GM21723 (cell line): Measurements from ENCODE around the gene ADAMTS14.

Experiments
- ATAC-seq: cut with Tn5 transposase; IDR thresholded peaks from one replicate; pipeline ENCODE4 v1.9.1; 2021; ENCODE audit warnings: mild to moderate bottlenecking, moderate library complexity; ENCODE audit not compliant: unreplicated experiment

ADAMTS14 gene

DNA sequence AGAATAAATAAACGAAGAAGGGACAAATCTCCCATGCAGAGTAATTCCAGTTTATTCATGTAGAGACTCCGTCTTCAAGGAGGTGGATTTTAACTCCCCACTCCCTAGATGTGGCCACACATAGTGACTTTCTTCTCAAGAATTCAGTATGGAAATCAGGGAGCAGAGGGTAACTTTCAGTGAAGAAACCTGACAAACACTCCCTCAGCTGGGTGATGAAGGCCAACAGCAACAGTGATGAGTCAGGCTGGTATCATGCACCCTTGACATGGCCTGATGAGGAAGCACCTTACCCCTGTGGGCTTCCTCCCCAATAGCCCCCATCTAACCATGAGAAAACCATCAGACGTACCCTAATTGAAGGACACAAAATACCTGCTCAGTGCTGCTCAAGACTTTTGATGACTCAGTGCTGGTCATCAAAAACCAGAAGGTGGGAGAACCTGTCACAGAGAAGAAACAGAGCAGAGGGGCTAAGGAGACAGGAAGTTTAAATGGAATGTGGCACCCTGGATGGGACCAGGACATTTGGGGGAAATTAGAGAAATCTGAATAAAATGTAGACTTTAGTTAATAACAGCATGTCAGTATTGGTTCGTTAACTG, 50.6 kb downstream of the ADAMTS14 start:
- ATAC-seq = no peak

DNA sequence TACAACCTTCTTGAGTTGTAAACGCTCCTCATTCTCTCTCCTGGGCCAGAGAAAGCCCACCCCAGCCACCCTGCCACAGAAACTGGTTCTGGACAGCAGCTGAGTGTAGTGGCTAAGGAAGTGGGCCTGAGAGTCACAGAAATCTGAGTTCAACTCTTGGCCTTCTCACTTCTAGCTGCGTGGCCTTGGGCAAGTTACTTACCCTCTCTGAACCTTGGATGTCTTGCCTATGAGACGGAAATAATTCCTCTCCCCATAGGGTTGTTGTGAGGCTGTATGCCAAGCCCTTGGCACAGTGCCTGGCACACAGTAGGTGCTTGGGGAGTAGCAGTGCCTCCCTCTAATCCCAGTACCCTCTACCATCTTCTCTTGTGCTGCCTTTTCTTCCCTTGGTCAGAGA, 51.5 kb downstream of the ADAMTS14 start:
- ATAC-seq = no peak

DNA sequence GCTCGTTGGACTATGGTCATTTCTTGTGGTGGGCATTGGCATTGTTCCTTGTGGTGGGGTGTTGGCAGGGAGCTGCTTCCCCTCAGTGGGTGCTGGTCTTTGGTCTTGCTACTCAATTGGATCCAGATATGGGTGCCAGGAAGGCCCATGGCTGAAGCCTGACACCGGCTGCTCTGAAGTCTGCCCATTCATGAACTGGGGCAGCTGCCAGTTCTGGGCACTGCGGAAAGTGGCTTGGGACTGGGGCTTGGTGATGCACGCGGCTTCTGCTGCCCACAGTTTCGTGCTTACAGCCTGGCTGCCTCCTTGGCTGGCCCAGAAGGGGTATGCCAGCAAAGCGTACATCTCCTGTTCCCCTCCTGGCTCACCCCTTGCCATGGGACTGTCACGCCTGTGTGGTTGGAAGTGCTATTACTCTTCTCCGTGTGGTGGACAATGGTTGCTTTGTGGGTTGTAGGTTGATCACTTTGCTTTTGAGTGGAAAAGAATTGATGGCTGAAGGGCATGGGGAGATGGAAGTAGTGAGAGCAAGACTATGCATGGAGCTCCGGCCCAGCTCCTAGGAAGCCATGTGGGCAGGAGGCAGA, 54.7 kb downstream of the ADAMTS14 start:
- no peak for ATAC-seq

DNA sequence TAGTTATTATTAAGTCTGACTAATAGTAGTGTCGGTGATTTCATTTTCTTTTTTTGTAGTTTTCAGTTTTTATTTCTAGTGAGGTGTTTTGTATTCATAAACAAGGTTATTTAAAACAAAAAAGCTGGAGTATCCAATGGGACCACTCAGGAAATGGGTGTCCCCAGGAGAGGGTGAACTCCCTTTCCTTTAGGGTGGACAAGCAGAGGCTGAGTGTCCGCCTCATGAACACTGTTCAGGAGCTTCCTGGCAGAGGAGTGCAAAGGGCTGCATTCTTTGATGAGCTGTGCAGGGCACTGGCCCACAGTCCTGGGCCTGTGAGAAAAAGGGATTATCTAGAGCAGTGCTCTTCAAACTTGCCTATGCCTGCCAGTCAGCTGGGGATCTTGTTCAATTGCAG, 56.0 kb downstream of the ADAMTS14 start:
- no peak for ATAC-seq

DNA sequence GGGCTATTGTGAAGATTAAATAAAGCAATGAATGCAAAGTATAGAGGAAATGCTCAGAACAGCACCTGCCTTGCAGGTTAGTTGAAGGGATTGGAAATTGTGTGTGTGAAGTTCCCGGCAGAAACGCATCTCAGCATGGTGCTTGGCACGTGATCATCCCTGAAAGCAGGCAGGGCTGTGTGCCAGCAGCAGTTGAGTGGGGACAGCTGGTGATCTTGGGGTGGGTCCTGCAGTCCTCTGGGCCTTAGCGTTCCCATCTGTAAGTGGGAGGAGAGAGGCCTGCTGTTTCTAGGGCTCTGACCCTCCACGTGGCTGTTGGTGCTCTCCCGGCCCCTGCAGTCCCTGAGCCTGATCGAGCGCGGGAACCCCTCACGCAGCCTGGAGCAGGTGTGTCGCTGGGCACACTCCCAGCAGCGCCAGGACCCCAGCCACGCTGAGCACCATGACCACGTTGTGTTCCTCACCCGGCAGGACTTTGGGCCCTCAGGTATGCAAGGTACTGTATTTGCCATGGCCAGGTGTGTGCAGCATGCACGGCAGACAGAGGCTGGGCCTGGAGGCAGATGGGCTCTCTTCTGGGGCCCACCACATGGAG, 57.6 kb downstream of the ADAMTS14 start:
- ATAC-seq = no peak

DNA sequence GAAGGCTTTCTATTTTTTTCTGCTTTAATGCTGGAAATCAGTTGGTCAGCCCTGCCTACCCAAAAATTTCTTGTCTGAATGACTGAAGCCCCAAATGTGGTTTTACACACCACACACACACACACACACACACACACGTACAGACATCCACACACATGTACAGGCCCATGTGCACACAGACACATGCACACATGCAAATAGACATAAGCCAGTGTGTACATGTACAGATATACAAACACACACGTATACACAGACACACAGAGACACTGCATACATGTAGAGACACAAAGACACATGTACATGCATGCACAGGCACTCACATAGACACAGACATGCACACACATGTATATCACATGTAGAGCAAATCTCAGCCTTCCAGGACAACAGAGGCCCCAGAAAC, 58.6 kb downstream of the ADAMTS14 start:
- ATAC-seq = no peak

DNA sequence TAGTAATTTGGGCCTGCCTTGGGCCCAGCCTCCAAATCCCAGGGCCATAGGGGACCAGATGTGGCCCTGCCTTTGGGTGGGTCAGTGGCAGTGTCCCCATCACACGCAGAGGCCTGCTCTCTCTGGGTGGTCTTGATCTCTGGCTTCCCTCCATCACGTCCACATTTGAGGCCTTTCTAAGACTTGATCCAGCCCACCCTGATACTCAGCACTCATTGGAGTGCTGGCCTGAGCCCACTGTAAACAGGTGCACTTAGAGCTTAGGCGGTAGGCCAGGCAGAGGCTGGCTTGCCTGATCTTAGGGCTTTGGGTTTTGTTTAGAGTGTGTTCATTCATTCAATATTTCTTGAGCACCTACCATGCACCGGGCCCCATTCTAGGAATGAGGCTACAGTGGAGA, 60.3 kb downstream of the ADAMTS14 start:
- no peak for ATAC-seq

DNA sequence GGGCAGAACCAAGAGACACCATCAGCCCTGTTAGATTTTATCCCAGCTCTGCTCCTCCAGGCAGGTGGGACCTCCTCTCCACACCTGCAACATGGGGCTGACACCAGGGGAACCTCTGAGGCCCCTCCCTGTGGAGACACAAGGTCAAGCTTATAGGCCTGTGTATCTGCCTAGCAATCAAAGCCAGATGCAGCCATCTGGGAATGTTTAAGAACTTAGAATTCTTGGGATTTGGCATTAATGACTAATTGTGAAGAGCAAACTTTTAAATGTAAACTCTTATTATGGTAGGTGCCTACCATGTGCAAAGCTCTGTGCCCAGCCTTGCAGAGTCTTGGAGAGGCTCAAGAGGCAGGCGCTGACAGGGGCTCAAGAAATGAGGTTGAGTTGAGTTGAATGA, 60.7 kb downstream of the ADAMTS14 start:
- ATAC-seq = no peak

DNA sequence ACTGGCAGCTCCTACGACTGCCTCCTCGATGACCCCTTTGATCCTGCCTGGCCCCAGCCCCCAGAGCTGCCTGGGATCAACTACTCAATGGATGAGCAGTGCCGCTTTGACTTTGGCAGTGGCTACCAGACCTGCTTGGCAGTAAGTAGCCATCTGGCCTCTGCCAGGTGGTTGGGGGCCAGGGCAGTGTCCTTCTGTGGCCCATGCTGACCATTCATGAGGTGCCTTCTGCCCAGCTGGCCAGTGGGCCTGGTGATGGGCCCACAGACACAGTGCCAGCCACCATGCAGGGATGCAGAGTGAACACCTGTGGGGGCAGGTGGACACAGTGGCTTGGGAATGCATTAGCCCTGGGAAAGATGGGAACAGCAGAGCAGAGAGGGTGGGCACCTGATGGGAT, 62.9 kb downstream of the ADAMTS14 start:
- ATAC-seq = no peak

DNA sequence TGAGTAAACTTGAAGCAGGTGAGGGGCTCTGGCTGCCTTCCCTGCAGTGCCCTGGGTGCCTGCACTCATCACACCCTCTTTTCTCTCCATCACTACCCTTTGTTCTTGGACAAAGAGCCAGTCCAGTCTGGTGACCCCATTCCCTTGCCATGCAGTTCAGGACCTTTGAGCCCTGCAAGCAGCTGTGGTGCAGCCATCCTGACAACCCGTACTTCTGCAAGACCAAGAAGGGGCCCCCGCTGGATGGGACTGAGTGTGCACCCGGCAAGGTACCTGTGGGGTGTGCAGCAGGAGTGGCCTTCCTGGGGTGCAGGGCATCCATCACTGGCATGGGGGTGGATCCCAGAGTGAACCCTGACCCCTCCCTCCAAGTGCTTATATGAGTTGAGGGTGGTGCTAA, 64.2 kb downstream of the ADAMTS14 start:
- no peak for ATAC-seq

DNA sequence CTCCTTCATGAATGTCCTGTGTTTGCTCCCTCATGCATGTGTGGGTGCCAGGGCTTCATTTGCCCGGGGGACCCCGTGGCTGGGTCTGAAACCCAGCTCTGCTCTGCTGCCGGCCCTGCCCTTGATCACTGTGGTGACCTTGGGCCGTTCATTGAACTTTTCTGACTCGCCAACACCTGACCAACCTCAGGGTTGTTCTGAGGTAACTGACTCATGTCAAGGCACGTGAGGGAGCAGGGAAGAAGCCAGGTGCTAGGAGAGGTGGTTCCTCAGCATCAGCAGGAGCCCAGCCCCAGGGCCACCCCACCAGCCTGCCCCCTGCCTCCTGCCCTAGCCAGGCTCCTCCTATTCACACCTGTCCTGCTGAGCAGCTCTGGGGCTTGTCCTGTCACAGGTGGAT, 64.9 kb downstream of the ADAMTS14 start:
- no peak for ATAC-seq

DNA sequence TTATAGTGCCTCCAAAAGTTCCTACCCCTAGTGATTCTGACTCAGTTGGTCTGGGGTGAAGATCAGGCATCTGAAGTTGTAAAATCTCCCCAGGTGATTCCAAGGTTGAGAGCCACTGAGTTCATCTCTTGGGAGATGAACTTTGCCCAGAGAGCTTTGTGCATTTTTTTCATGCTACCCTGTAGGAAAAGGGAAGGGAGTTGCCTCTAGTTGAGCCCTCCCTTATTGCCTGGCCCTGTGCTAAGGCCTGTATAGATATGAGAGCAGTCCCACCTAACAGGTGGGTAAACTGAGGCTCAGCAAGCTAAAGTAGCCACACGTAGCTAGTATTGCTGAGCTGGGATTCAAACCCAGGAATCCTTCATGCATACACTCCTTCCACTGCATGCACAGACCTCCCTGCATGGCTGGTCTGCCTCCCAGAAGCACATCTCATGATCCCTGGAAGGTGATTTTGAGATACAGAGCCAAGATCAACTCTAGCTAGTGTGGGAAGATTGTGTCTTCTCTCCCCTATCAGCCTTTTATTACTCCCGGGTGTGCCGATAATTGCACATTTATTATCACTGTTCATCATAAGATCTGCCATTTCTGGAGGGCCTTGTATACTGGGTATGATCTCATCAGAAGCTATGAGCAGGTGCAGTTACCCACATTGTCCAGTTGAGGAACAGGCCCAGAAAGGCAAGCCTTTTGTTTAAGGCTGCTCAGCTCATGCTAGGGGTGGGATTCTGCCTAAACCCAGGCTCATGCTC, 65.9 kb downstream of the ADAMTS14 start:
- ATAC-seq = no peak

DNA sequence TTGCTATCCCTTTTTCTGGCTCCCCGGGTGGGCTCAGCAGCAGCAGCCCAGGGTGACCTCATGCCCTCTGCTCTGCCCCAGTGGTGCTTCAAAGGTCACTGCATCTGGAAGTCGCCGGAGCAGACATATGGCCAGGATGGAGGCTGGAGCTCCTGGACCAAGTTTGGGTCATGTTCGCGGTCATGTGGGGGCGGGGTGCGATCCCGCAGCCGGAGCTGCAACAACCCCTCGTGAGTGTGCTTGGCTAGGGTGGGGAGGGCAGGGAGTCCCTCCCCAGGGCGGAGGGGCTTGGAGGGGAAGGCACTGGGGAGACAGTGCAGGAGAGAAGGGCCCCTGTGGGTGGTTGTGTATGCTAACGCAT, 66.4 kb downstream of the ADAMTS14 start:
- no peak for ATAC-seq

DNA sequence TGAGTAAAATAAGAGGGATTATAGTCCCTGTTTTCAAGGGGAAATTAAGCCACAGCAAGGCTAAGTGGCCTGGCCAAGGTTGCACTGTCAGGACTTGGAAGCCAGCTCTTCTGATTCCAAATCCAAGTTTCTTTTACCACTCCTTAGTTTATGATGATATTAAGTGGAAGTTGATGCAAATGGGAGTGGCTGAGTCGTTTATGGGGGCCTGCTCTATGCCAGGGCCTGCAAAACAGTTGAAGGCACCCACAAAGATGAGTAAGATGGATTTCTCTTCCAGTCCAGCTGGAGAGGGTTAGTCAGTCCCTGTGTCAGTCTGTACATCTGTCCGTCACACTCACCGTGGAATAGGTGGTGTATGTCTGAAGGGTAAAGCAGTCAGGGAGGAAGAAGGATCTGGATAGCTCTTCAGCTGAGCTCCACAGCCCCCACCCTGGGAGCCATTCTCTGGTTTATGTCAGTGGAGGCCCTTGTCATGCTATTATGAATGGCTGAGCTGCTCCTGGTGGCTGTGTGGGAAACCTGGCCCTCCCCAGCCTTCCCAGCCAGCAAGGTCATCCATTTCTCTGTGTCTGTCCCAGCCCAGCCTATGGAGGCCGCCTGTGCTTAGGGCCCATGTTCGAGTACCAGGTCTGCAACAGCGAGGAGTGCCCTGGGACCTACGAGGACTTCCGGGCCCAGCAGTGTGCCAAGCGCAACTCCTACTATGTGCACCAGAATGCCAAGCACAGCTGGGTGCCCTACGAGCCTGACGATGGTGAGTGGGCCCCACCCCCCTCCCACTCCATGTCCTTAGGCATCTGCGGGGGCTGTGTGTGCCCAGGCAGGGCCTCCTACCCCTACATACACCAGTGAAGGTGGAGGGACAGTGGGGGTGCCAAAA, 68.3 kb downstream of the ADAMTS14 start:
- no peak for ATAC-seq

DNA sequence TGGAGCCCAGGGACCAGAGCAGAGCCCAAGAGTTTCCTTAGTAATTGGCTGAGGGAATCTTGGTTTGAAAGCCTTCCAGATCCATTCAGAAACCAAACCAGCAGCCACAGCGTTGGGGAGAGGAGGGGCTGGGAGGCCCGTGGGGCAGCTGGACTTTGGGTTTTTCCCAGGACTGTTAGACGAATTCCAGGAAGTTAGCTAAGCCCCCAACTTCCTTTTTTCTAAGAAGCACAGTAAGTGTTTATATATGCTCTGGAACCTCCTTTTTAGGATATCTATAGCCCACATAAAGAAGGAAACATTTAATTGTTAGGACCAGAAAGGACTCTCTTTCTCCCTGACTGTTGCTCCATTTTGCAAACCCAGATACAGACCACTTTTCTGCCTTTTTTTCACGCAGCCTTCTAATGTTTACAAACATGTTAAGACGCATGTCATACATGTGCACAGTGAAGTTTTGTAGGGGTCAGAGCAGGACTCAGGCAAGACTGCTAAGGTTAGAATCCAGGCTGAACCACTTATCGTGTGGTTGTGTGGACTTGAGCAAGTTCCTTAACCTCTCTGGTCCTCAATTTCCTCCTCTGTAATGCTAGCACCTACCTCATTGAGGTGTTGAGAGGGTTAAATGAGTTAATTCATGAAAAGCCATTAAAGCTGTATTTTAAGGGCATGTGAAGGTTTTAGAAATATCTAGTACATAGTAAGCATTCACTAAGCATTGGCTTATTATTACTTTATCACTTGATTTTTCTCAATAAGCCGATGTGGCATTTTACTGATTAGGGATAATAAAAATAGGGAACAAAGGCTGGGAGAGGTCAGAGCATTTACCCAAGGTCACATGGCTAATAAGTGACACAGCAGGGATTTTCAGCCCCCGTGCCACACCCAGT, 70.5 kb downstream of the ADAMTS14 start:
- no peak for ATAC-seq

DNA sequence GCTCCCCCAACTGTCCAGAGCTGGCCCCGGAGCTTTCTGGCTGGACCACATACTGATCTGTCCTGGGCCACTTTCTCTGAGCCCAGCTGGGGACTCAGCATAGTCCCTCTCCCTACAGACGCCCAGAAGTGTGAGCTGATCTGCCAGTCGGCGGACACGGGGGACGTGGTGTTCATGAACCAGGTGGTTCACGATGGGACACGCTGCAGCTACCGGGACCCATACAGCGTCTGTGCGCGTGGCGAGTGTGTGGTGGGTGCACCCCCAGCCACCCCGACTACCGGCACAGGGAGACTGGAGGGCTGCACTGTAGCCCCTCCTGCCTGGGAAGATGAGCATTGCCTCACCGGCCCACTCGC, 71.1 kb downstream of the ADAMTS14 start:
- no peak for ATAC-seq

DNA sequence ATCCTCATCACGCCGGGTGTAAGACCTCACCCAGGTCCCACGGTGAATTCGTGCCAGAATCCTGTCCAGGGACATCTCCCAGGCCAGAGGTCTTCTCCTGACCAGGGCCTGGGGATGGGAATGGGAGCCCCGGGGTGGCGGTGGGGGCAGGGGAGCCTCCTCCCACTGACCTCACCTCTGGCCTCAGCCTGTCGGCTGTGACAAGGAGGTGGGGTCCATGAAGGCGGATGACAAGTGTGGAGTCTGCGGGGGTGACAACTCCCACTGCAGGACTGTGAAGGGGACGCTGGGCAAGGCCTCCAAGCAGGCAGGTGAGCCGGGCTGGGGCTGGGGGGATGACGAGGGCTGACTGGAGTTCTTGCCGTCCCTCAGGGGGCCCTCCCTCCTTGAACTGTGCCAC, 71.6 kb downstream of the ADAMTS14 start:
- ATAC-seq = no peak

DNA sequence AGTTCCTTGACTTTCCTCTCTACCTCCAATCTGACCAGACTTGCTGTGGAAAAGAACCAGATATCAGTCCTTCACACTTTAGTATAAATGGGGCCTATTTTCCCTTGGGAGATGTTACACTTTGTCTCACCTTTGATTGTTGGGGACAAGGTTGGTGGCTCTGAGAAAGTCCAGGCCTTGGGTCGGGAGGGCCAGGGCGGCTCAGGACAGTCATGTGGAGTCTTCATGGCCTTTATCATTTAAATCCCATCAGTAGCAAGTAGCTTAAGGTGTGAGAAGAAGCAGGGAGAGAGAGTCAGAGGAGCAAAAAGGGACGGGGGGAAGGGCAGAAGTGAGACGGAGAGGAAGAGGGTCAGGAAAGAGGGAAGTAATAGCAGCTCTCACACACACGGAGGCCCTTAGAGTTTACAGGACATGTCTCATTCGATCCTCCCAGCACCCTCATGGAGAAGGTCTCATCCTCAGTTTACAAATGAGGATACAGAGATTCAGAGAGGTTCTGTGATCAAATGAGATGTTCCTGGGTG, 72.4 kb downstream of the ADAMTS14 start:
- ATAC-seq = no peak

DNA sequence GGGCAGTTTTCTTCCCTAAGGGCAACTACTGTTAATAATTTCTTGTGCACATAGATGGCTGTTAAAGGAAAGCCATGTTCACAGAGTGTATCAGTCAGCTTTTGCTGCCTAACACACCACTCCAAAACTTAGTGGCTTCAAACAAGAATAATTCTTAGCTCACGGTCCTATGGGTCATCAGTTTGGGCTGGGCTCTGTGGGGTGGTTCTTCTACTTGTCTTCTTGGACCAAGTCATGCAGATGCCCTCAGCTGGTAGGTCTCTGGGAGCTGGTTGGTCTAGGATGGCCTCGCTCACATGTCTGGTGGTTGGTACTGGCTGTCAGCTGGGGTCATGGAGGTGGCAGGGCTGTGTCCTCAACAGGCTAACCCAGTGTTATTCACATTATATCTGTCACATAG, 73.2 kb downstream of the ADAMTS14 start:
- ATAC-seq = no peak
